ENCODE data around the gene HOXC4.
A peak's percentile ranks its signal among the peaks of the same experiment; 100 is the strongest.

HOXC4 gene

GRCh38 chr12:54071942-54072341, 18.3 kb downstream of the HOXC4 start:
- CTCF ChIA-PET: no interaction called here

GRCh38 chr12:54074308-54074707, 20.7 kb downstream of the HOXC4 start:
- no peaks in the 10 kb centered on the region for H3K36me3 ChIP-seq (ENCODE audit: control insufficient read depth in 2 of 2, insufficient read depth in 1 of 2, low read length in 2 of 2)
- ChIA-PET POLR2A (no interaction called here), CTCF (no interaction called here)
- H3K4me3 ChIP-seq (ENCODE audit: low read depth, low read length): no peak overlapping the region
- TF ChIP-seq KLF7 (tag by site-specific recombination; IDR thresholded peaks at IDR 0.05; ENCODE audit: borderline replicate concordance): no peak
- 0 out of 2 replicates have a peak, but pooled peaks have one; percentile 26 for TF ChIP-seq ZNF366 (tag by site-specific recombination; conservative IDR thresholded peaks at IDR 0.05)
- H3K9me3 ChIP-seq (ENCODE audit: control insufficient read depth, insufficient read depth, low read depth, low read length): no peaks in the 10 kb centered on the region
- no peak overlapping the region for H3K27ac ChIP-seq (ENCODE audit: extremely low read depth, low read depth, low read length)
- H3K4me1 ChIP-seq (ENCODE audit: control insufficient read depth, insufficient read depth, low read length): peaks cover 8% of the 10 kb centered on the region

More at GRCh38 chr12:54071942-54072341, 18.3 kb downstream of the HOXC4 start:
- no peaks in the 10 kb centered on the region for H3K9me3 ChIP-seq (ENCODE audit: control insufficient read depth, insufficient read depth, low read depth, low read length)
- H3K4me1 ChIP-seq (ENCODE audit: control insufficient read depth, insufficient read depth, low read length): peaks cover 6% of the 10 kb centered on the region
- no peak overlapping the region for H3K4me3 ChIP-seq (ENCODE audit: low read depth, low read length)
- no peaks in the 10 kb centered on the region for H3K36me3 ChIP-seq (ENCODE audit: control insufficient read depth in 2 of 2, insufficient read depth in 1 of 2, low read length in 2 of 2)
- POLR2A ChIA-PET: no interaction called here
- no peak overlapping the region for H3K27ac ChIP-seq (ENCODE audit: extremely low read depth, low read depth, low read length)
- TF ChIP-seq ZNF558 (tag by site-specific recombination; IDR thresholded peaks at IDR 0.05): no peak
- TF ChIP-seq ZNF211 (tag by site-specific recombination; IDR thresholded peaks at IDR 0.05; ENCODE audit: low read depth): no peak
- TF ChIP-seq ZNF416 (tag by site-specific recombination; IDR thresholded peaks at IDR 0.05): no peak
- no peak for TF ChIP-seq ZNF701 (tag by site-specific recombination; IDR thresholded peaks at IDR 0.05)
- no peak for TF ChIP-seq BCL6B (tag by site-specific recombination; IDR thresholded peaks at IDR 0.05)

GRCh38 chr12:54075409-54075808, 21.8 kb downstream of the HOXC4 start:
- ChIA-PET POLR2A (no interaction called here), CTCF (interaction anchor here (0.7 kb wide), 1 partner anchor 99 kb away, joined by 3 read pairs; no protein-coding TSS in a partner anchor)
- Histone ChIP-seq H3K36me3 (ENCODE audit: control insufficient read depth in 2 of 2, insufficient read depth in 1 of 2, low read length in 2 of 2) (no peaks in the 10 kb centered on the region), H3K4me3 (ENCODE audit: low read depth, low read length) (no peak overlapping the region), H3K9me3 (ENCODE audit: control insufficient read depth, insufficient read depth, low read depth, low read length) (no peaks in the 10 kb centered on the region), H3K27ac (ENCODE audit: extremely low read depth, low read depth, low read length) (no peak overlapping the region), H3K4me1 (ENCODE audit: control insufficient read depth, insufficient read depth, low read length) (peaks cover 9% of the 10 kb centered on the region)
- no peak for TF ChIP-seq ZNF585B (tag by site-specific recombination; IDR thresholded peaks at IDR 0.05)
- no peak for TF ChIP-seq ZNF837 (tag by site-specific recombination; IDR thresholded peaks at IDR 0.05)
- no peak for TF ChIP-seq ZNF423 (tag by site-specific recombination; IDR thresholded peaks at IDR 0.05)
- TF ChIP-seq, protein P1, sequence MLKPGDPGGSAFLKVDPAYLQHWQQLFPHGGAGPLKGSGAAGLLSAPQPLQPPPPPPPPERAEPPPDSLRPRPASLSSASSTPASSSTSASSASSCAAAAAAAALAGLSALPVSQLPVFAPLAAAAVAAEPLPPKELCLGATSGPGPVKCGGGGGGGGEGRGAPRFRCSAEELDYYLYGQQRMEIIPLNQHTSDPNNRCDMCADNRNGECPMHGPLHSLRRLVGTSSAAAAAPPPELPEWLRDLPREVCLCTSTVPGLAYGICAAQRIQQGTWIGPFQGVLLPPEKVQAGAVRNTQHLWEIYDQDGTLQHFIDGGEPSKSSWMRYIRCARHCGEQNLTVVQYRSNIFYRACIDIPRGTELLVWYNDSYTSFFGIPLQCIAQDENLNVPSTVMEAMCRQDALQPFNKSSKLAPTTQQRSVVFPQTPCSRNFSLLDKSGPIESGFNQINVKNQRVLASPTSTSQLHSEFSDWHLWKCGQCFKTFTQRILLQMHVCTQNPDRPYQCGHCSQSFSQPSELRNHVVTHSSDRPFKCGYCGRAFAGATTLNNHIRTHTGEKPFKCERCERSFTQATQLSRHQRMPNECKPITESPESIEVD (tag by site-specific recombination; IDR thresholded peaks at IDR 0.05): no peak
- no peak for TF ChIP-seq ZNF792 (tag by site-specific recombination; IDR thresholded peaks at IDR 0.05)
- TF ChIP-seq ZFP3 (tag by site-specific recombination; IDR thresholded peaks at IDR 0.05; ENCODE audit: low read depth): no peak
- TF ChIP-seq ZNF184 (tag by site-specific recombination; IDR thresholded peaks at IDR 0.05): no peak
- no peak for TF ChIP-seq ELK4 (IDR thresholded peaks at IDR 0.05; ENCODE audit: borderline replicate concordance, low read depth, low read length)
- no peak for TF ChIP-seq ZFP41 (tag by site-specific recombination; IDR thresholded peaks at IDR 0.05; ENCODE audit: borderline replicate concordance)
- TF ChIP-seq, protein P2, sequence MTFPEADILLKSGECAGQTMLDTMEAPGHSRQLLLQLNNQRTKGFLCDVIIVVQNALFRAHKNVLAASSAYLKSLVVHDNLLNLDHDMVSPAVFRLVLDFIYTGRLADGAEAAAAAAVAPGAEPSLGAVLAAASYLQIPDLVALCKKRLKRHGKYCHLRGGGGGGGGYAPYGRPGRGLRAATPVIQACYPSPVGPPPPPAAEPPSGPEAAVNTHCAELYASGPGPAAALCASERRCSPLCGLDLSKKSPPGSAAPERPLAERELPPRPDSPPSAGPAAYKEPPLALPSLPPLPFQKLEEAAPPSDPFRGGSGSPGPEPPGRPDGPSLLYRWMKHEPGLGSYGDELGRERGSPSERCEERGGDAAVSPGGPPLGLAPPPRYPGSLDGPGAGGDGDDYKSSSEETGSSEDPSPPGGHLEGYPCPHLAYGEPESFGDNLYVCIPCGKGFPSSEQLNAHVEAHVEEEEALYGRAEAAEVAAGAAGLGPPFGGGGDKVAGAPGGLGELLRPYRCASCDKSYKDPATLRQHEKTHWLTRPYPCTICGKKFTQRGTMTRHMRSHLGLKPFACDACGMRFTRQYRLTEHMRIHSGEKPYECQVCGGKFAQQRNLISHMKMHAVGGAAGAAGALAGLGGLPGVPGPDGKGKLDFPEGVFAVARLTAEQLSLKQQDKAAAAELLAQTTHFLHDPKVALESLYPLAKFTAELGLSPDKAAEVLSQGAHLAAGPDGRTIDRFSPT (tag by site-specific recombination; IDR thresholded peaks at IDR 0.05): no peak
- TF ChIP-seq OVOL3 (tag by site-specific recombination; IDR thresholded peaks at IDR 0.05): no peak
- TF ChIP-seq BCL11A (tag by site-specific recombination; IDR thresholded peaks at IDR 0.05; ENCODE audit: low read depth): no peak
- TF ChIP-seq ZNF169 (tag by site-specific recombination; IDR thresholded peaks at IDR 0.05): no peak
- TF ChIP-seq HOXD13 (CRISPR knock-in tag; IDR thresholded peaks at IDR 0.05; ENCODE audit: borderline replicate concordance): no peak
- TF ChIP-seq, protein P3, sequence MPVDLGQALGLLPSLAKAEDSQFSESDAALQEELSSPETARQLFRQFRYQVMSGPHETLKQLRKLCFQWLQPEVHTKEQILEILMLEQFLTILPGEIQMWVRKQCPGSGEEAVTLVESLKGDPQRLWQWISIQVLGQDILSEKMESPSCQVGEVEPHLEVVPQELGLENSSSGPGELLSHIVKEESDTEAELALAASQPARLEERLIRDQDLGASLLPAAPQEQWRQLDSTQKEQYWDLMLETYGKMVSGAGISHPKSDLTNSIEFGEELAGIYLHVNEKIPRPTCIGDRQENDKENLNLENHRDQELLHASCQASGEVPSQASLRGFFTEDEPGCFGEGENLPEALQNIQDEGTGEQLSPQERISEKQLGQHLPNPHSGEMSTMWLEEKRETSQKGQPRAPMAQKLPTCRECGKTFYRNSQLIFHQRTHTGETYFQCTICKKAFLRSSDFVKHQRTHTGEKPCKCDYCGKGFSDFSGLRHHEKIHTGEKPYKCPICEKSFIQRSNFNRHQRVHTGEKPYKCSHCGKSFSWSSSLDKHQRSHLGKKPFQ (tag by site-specific recombination; IDR thresholded peaks at IDR 0.05): no peak
- TF ChIP-seq ZBTB17 (tag by site-specific recombination; IDR thresholded peaks at IDR 0.05): no peak
- TF ChIP-seq EGR2 (tag by site-specific recombination; IDR thresholded peaks at IDR 0.05; ENCODE audit: low read depth): no peak

All from HEK293 (cell line).